ENCODE data around the gene ARHGAP26.

ARHGAP26 gene

GRCh38 chr5:143014017-143014651 is 244.0 kb downstream of the ARHGAP26 start:
- Histone ChIP-seq H3K4me1 (ENCODE audit: insufficient read depth, low read length) (peaks cover 15% of the 10 kb centered on the region), H3K9me3 (ENCODE audit: control insufficient read depth, insufficient read depth, low read length) (no peaks in the 10 kb centered on the region), H3K36me3 (ENCODE audit: insufficient read depth, low read length) (no peaks in the 10 kb centered on the region), H3K9ac (ENCODE audit: low read depth, low read length) (no peak overlapping the region)

- Histone ChIP-seq H3K9ac (ENCODE audit: low read depth, low read length) (no peak overlapping the region), H3K4me1 (ENCODE audit: insufficient read depth, low read length) (peaks cover 23% of the 10 kb centered on the region), H3K36me3 (ENCODE audit: insufficient read depth, low read length) (no peaks in the 10 kb centered on the region), H3K9me3 (ENCODE audit: control insufficient read depth, insufficient read depth, low read length) (no peaks in the 10 kb centered on the region)
These were observed 246.8 kb downstream of the ARHGAP26 start for GRCh38 chr5:143016777-143017516.

- Histone ChIP-seq H3K9me3 (ENCODE audit: control insufficient read depth, insufficient read depth, low read length) (no peaks in the 10 kb centered on the region), H3K4me1 (ENCODE audit: insufficient read depth, low read length) (peaks cover 23% of the 10 kb centered on the region), H3K36me3 (ENCODE audit: insufficient read depth, low read length) (no peaks in the 10 kb centered on the region), H3K9ac (ENCODE audit: low read depth, low read length) (no peak overlapping the region)
These were observed 247.4 kb downstream of the ARHGAP26 start for GRCh38 chr5:143017541-143017940.

- no peaks in the 10 kb centered on the region for H3K9me3 ChIP-seq (ENCODE audit: control insufficient read depth, insufficient read depth, low read length)
- H3K4me1 ChIP-seq (ENCODE audit: insufficient read depth, low read length): peaks cover 23% of the 10 kb centered on the region
- H3K9ac ChIP-seq (ENCODE audit: low read depth, low read length): no peak overlapping the region
- no peaks in the 10 kb centered on the region for H3K36me3 ChIP-seq (ENCODE audit: insufficient read depth, low read length)
These were observed 247.8 kb downstream of the ARHGAP26 start for GRCh38 chr5:143017992-143018391.

- Histone ChIP-seq H3K36me3 (ENCODE audit: insufficient read depth, low read length) (no peaks in the 10 kb centered on the region), H3K9me3 (ENCODE audit: control insufficient read depth, insufficient read depth, low read length) (no peaks in the 10 kb centered on the region), H3K9ac (ENCODE audit: low read depth, low read length) (no peak overlapping the region), H3K4me1 (ENCODE audit: insufficient read depth, low read length) (peaks cover 22% of the 10 kb centered on the region)
These were observed 249.0 kb downstream of the ARHGAP26 start for GRCh38 chr5:143019157-143019556.

- Histone ChIP-seq H3K4me1 (ENCODE audit: insufficient read depth, low read length) (peaks cover 17% of the 10 kb centered on the region), H3K9me3 (ENCODE audit: control insufficient read depth, insufficient read depth, low read length) (no peaks in the 10 kb centered on the region), H3K36me3 (ENCODE audit: insufficient read depth, low read length) (no peaks in the 10 kb centered on the region), H3K9ac (ENCODE audit: low read depth, low read length) (no peak overlapping the region)
These were observed 249.7 kb downstream of the ARHGAP26 start for GRCh38 chr5:143019614-143020515.

GRCh38 chr5:143021595-143021994 is 251.4 kb downstream of the ARHGAP26 start:
- H3K9me3 ChIP-seq (ENCODE audit: control insufficient read depth, insufficient read depth, low read length): no peaks in the 10 kb centered on the region
- H3K36me3 ChIP-seq (ENCODE audit: insufficient read depth, low read length): no peaks in the 10 kb centered on the region
- H3K4me1 ChIP-seq (ENCODE audit: insufficient read depth, low read length): peaks cover 12% of the 10 kb centered on the region
- H3K9ac ChIP-seq (ENCODE audit: low read depth, low read length): no peak overlapping the region

GRCh38 chr5:143023411-143024096 is 253.4 kb downstream of the ARHGAP26 start:
- Histone ChIP-seq H3K4me1 (ENCODE audit: insufficient read depth, low read length) (peaks cover 12% of the 10 kb centered on the region), H3K9me3 (ENCODE audit: control insufficient read depth, insufficient read depth, low read length) (no peaks in the 10 kb centered on the region), H3K36me3 (ENCODE audit: insufficient read depth, low read length) (no peaks in the 10 kb centered on the region), H3K9ac (ENCODE audit: low read depth, low read length) (no peak overlapping the region)

- Histone ChIP-seq H3K9ac (ENCODE audit: low read depth, low read length) (no peak overlapping the region), H3K36me3 (ENCODE audit: insufficient read depth, low read length) (no peaks in the 10 kb centered on the region), H3K4me1 (ENCODE audit: insufficient read depth, low read length) (peaks cover 9% of the 10 kb centered on the region), H3K9me3 (ENCODE audit: control insufficient read depth, insufficient read depth, low read length) (no peaks in the 10 kb centered on the region)
These were observed 254.2 kb downstream of the ARHGAP26 start for GRCh38 chr5:143024228-143024920.

GRCh38 chr5:143025376-143025775 is 255.2 kb downstream of the ARHGAP26 start:
- H3K9ac ChIP-seq (ENCODE audit: low read depth, low read length): no peak overlapping the region
- H3K4me1 ChIP-seq (ENCODE audit: insufficient read depth, low read length): no peaks in the 10 kb centered on the region
- no peaks in the 10 kb centered on the region for H3K36me3 ChIP-seq (ENCODE audit: insufficient read depth, low read length)
- H3K9me3 ChIP-seq (ENCODE audit: control insufficient read depth, insufficient read depth, low read length): no peaks in the 10 kb centered on the region

- H3K4me1 ChIP-seq (ENCODE audit: insufficient read depth, low read length): no peaks in the 10 kb centered on the region
- H3K9ac ChIP-seq (ENCODE audit: low read depth, low read length): no peak overlapping the region
- no peaks in the 10 kb centered on the region for H3K9me3 ChIP-seq (ENCODE audit: control insufficient read depth, insufficient read depth, low read length)
- no peaks in the 10 kb centered on the region for H3K36me3 ChIP-seq (ENCODE audit: insufficient read depth, low read length)
These were observed 255.8 kb downstream of the ARHGAP26 start for GRCh38 chr5:143025971-143026370.

GRCh38 chr5:143026380-143026779 is 256.2 kb downstream of the ARHGAP26 start:
- Histone ChIP-seq H3K9me3 (ENCODE audit: control insufficient read depth, insufficient read depth, low read length) (no peaks in the 10 kb centered on the region), H3K36me3 (ENCODE audit: insufficient read depth, low read length) (no peaks in the 10 kb centered on the region), H3K4me1 (ENCODE audit: insufficient read depth, low read length) (no peaks in the 10 kb centered on the region), H3K9ac (ENCODE audit: low read depth, low read length) (no peak overlapping the region)

- Histone ChIP-seq H3K9me3 (ENCODE audit: control insufficient read depth, insufficient read depth, low read length) (no peaks in the 10 kb centered on the region), H3K4me1 (ENCODE audit: insufficient read depth, low read length) (peaks cover 11% of the 10 kb centered on the region), H3K9ac (ENCODE audit: low read depth, low read length) (no peak overlapping the region), H3K36me3 (ENCODE audit: insufficient read depth, low read length) (no peaks in the 10 kb centered on the region)
These were observed 259.1 kb downstream of the ARHGAP26 start for GRCh38 chr5:143029293-143029692.

- peaks cover 12% of the 10 kb centered on the region for H3K4me1 ChIP-seq (ENCODE audit: insufficient read depth, low read length)
- H3K36me3 ChIP-seq (ENCODE audit: insufficient read depth, low read length): no peaks in the 10 kb centered on the region
- no peaks in the 10 kb centered on the region for H3K9me3 ChIP-seq (ENCODE audit: control insufficient read depth, insufficient read depth, low read length)
- H3K9ac ChIP-seq (ENCODE audit: low read depth, low read length): no peak overlapping the region
These were observed 260.2 kb downstream of the ARHGAP26 start for GRCh38 chr5:143030349-143030748.
